ENCODE data around the gene MCAT.

DNA sequence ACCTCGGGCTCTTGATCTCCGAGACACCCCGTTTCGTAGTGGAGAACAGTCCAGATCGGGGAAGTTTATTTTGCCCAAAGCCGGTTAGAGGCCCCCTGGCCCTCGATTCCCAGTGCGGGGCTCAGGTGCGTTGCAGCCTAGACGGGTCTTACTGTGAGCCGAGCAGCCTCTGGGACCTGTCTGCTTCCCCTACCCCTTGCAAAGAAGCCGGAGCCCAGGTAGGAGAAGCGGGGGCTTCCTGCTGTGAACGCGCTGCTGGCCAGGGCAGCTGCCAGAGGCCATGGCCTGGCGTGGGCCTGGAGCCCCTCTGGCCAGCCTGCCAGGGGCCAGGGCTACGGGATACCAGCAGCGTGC, 8.8 kb upstream of the MCAT start:
- TF ChIP-seq EZH2 (IDR thresholded peaks at IDR 0.05) (no peak), POLR2AphosphoS5 (IDR thresholded peaks at IDR 0.05; ENCODE audit: borderline replicate concordance, low read depth, low read length) (no peak)
